Measurements from ENCODE around the gene DTX3L.

The DTX3L gene

DNA sequence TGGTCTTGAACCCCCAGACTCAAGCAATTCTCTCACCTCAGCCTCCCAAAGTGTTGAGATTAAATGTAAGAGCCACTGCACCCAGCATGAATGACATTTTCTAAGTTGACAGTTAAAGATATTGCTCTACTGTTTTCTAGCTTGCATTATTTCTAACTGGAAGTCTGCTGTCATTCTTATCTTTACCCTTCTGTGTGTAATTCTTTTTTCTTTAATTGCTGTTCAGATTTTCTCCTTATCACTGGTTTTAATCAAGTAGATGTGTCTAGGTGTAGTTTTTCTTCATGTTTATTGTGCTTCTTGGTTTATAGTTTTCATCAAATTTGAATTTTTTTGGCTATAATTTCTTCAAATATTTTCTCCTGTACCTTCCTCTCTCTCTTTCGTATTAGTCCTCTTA is 18.3 kb downstream of the DTX3L start:
- Histone ChIP-seq H3K79me2 (ENCODE audit: insufficient read depth, low read length) (no peaks in the 10 kb centered on the region), H3K4me3 (ENCODE audit: low read length, poor library complexity, severe bottlenecking) (no peak overlapping the region), H3F3A (ENCODE audit: low read depth) (no peaks in the 10 kb centered on the region), H2AFZ (ENCODE audit: low read length) (no peak overlapping the region), H3K27me3 (ENCODE audit: insufficient read depth, low read length, poor library complexity, severe bottlenecking) (no peaks in the 10 kb centered on the region), H3K36me3 (ENCODE audit: insufficient read depth, low read length) (no peaks in the 10 kb centered on the region), H3K9ac (ENCODE audit: low read depth, low read length, poor library complexity, severe bottlenecking) (no peak overlapping the region), H3K9me2 (replicated peaks; ENCODE audit: low read depth, low read length) (no peaks in the 10 kb centered on the region), H3K4me1 (ENCODE audit: insufficient read depth, low read length, poor library complexity, severe bottlenecking) (no peaks in the 10 kb centered on the region), H3K9me3 (ENCODE audit: insufficient read depth, low read depth, low read length) (peaks cover 15% of the 10 kb centered on the region), H4K20me1 (ENCODE audit: insufficient read depth, low read length, poor library complexity, severe bottlenecking) (no peaks in the 10 kb centered on the region), H3K4me2 (ENCODE audit: low read depth, low read length, poor library complexity, severe bottlenecking) (no peak overlapping the region)
- TF ChIP-seq, protein P1, sequence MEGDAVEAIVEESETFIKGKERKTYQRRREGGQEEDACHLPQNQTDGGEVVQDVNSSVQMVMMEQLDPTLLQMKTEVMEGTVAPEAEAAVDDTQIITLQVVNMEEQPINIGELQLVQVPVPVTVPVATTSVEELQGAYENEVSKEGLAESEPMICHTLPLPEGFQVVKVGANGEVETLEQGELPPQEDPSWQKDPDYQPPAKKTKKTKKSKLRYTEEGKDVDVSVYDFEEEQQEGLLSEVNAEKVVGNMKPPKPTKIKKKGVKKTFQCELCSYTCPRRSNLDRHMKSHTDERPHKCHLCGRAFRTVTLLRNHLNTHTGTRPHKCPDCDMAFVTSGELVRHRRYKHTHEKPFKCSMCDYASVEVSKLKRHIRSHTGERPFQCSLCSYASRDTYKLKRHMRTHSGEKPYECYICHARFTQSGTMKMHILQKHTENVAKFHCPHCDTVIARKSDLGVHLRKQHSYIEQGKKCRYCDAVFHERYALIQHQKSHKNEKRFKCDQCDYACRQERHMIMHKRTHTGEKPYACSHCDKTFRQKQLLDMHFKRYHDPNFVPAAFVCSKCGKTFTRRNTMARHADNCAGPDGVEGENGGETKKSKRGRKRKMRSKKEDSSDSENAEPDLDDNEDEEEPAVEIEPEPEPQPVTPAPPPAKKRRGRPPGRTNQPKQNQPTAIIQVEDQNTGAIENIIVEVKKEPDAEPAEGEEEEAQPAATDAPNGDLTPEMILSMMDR (conservative IDR thresholded peaks at IDR 0.05; ENCODE audit: low read length), result no peak
- no peak for TF ChIP-seq EZH2phosphoT487 (IDR thresholded peaks at IDR 0.05; ENCODE audit: borderline replicate concordance)

DNA sequence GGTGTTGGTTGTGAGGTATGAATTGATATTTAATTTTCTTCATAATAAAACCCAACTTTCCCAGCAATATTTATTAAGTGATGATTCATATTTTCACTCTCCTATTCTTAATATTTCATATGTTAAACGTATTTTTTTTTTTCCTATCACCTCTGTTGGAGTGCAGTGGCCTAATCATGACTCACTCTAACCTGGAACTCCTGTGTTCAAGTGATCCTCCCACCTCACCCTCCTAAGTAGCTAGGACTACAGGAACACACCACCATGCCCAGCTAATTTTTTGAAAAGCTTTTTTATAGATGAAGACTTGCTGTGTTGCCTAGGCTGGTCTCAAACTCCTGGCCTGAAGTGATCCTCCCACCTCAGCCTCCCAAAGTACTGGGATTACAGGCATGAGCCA is 22.0 kb downstream of the DTX3L start:
- H2AFZ ChIP-seq (ENCODE audit: low read length), result no peak overlapping the region
- no peak for TF ChIP-seq EZH2phosphoT487 (IDR thresholded peaks at IDR 0.05; ENCODE audit: borderline replicate concordance)
- TF ChIP-seq, protein P1 (conservative IDR thresholded peaks at IDR 0.05; ENCODE audit: low read length), result no peak
- H3K4me1 ChIP-seq (ENCODE audit: insufficient read depth, low read length, poor library complexity, severe bottlenecking), result no peaks in the 10 kb centered on the region
- H3K4me2 ChIP-seq (ENCODE audit: low read depth, low read length, poor library complexity, severe bottlenecking), result no peak overlapping the region
- no peak overlapping the region for H3K4me3 ChIP-seq (ENCODE audit: low read length, poor library complexity, severe bottlenecking)
- H4K20me1 ChIP-seq (ENCODE audit: insufficient read depth, low read length, poor library complexity, severe bottlenecking), result no peaks in the 10 kb centered on the region
- no peaks in the 10 kb centered on the region for H3K27me3 ChIP-seq (ENCODE audit: insufficient read depth, low read length, poor library complexity, severe bottlenecking)
- H3K9me2 ChIP-seq (replicated peaks; ENCODE audit: low read depth, low read length), result no peaks in the 10 kb centered on the region
- peaks cover 15% of the 10 kb centered on the region for H3K9me3 ChIP-seq (ENCODE audit: insufficient read depth, low read depth, low read length)
- H3F3A ChIP-seq (ENCODE audit: low read depth), result no peaks in the 10 kb centered on the region
- H3K9ac ChIP-seq (ENCODE audit: low read depth, low read length, poor library complexity, severe bottlenecking), result no peak overlapping the region
- H3K36me3 ChIP-seq (ENCODE audit: insufficient read depth, low read length), result no peaks in the 10 kb centered on the region
- no peaks in the 10 kb centered on the region for H3K79me2 ChIP-seq (ENCODE audit: insufficient read depth, low read length)

DNA sequence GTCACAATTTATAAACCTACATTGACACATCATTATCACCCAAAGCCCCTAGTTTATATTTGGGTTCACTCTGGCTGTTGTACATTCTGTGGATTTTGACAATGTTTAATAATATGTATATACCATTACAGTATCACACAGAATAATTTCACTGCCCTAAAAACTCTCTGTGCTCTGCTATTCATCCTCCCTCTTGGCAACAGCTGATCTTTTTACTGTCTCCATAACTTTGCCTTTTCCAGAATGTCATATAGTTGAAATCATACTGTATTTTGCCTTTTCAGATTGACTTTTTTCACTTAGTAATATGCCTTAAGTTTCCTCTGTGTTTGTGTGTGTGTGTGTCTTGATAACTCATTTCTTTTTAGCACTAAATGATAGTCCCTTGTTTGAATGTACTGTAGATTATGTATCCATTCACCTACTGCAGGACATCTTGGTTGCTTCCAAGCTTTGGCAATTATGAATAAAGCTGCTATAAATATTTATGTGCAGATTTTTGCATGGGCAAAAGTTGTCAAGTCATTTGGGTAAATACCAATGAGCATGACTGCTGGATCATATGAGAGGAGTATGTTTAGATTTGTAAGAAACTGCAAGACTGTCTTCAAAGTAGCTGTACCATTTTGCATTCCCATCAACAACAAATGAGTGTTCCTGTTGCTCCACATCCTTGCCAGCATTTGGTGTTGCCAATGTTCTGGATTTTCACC is 22.8 kb downstream of the DTX3L start:
- TF ChIP-seq, protein P1 (conservative IDR thresholded peaks at IDR 0.05; ENCODE audit: low read length), result no peak
- no peak for TF ChIP-seq EZH2phosphoT487 (IDR thresholded peaks at IDR 0.05; ENCODE audit: borderline replicate concordance)
- Histone ChIP-seq H3K4me3 (ENCODE audit: low read length, poor library complexity, severe bottlenecking) (no peak overlapping the region), H3K79me2 (ENCODE audit: insufficient read depth, low read length) (no peaks in the 10 kb centered on the region), H2AFZ (ENCODE audit: low read length) (no peak overlapping the region), H3K9me3 (ENCODE audit: insufficient read depth, low read depth, low read length) (peaks cover 10% of the 10 kb centered on the region), H3K36me3 (ENCODE audit: insufficient read depth, low read length) (no peaks in the 10 kb centered on the region), H4K20me1 (ENCODE audit: insufficient read depth, low read length, poor library complexity, severe bottlenecking) (no peaks in the 10 kb centered on the region), H3K4me1 (ENCODE audit: insufficient read depth, low read length, poor library complexity, severe bottlenecking) (no peaks in the 10 kb centered on the region), H3K4me2 (ENCODE audit: low read depth, low read length, poor library complexity, severe bottlenecking) (no peak overlapping the region), H3K9ac (ENCODE audit: low read depth, low read length, poor library complexity, severe bottlenecking) (no peak overlapping the region), H3F3A (ENCODE audit: low read depth) (no peaks in the 10 kb centered on the region), H3K27me3 (ENCODE audit: insufficient read depth, low read length, poor library complexity, severe bottlenecking) (no peaks in the 10 kb centered on the region), H3K9me2 (replicated peaks; ENCODE audit: low read depth, low read length) (no peaks in the 10 kb centered on the region)
